Activated B cell treated with CpG ODN at 0.5 μM for 24 hours (primary cell): Measurements from ENCODE around the gene HNRNPU. TPM values are rescaled to one million over a fixed set of nuclear protein-coding genes. Genes with fewer than 3 reads are reported as not detected.

ENCODE experiments used
- ATAC-seq: fragments of 200-7000 bp; cut with Tn5 transposase; one replicate; pipeline ENCODE4 v1.10.0; 2021; ENCODE audit warnings: low read depth, mild to moderate bottlenecking, moderate library complexity
- CTCF ChIA-PET: fragments of 350-600 bp; sonication (Branson Sonifier 250); formaldehyde crosslinking; loops from one replicate; lab custom pipeline; 2021; ENCODE audit warnings: antibody characterized with exemption; lab: Charles Lee
- POLR2A ChIA-PET: fragments of 350-600 bp; sonication (Branson Sonifier 250); formaldehyde crosslinking; loops from one replicate; lab custom pipeline; 2021; ENCODE audit warnings: antibody characterized with exemption; lab: Charles Lee
- DNase-seq: peaks from one replicate; pipeline ENCODE4 v3.0.0; 2022
- H3K27ac Mint-ChIP-seq: one replicate; pipeline ENCODE4 v1.8.0; 2020; ENCODE audit warnings: mixed read lengths
- H3K27me3 Mint-ChIP-seq: one replicate; pipeline ENCODE4 v1.8.0; 2021; ENCODE audit warnings: mixed read lengths
- H3K36me3 Mint-ChIP-seq: one replicate; pipeline ENCODE4 v1.8.0; 2021; ENCODE audit warnings: low read depth, mixed read lengths
- H3K4me1 Mint-ChIP-seq: one replicate; pipeline ENCODE4 v1.8.0; 2021; ENCODE audit warnings: mixed read lengths
- H3K4me3 Mint-ChIP-seq: one replicate; pipeline ENCODE4 v1.8.0; 2020; ENCODE audit warnings: mild to moderate bottlenecking, mixed read lengths
- H3K9me3 Mint-ChIP-seq: one replicate; pipeline ENCODE4 v1.8.0; 2020; ENCODE audit warnings: mixed read lengths
- CTCF ChIP-seq: fragments of 200-600 bp; IDR thresholded peaks from one replicate; pipeline ENCODE4 v1.8.0; 2022; ENCODE audit warnings: antibody characterized with exemption, mild to moderate bottlenecking
- intact Hi-C: fragments of 100-400 bp; cut with micrococcal nuclease; formaldehyde crosslinking; loops from one replicate; pipeline ENCODE4 v1.15.1; 2024
- total RNA-seq: library from RNA; stranded (reverse); gene quantifications from 2 replicates; pipeline ENCODE4 v1.2.3, GENCODE V29; 2022

Gene HNRNPU
- total RNA-seq, 1 donor from 2014 or later: 424 TPM

- DNase-seq (no peak), ATAC-seq (no peak)
- intact Hi-C loops: no loop called here
- H3K27ac Mint-ChIP-seq: no peak overlapping the region
- no peaks in the 10 kb centered on the region for H3K36me3 Mint-ChIP-seq
- POLR2A ChIA-PET: interaction anchor here (0.6 to 1.3 kb wide), 3 partner anchors 8 to 17 kb away, joined by 3 to 7 read pairs (median 4); no protein-coding TSS in a partner anchor
- CTCF ChIA-PET: no interaction called here
- H3K9me3 Mint-ChIP-seq: no peaks in the 10 kb centered on the region
- TF ChIP-seq CTCF: no peak
- no peak overlapping the region for H3K4me3 Mint-ChIP-seq
- H3K4me1 Mint-ChIP-seq: peaks cover 28% of the 10 kb centered on the region
- no peaks in the 10 kb centered on the region for H3K27me3 Mint-ChIP-seq
Observed at GRCh38 chr1:244817415-244817894, 46.9 kb downstream of the HNRNPU start.

GRCh38 chr1:244815600-244816099, 48.7 kb downstream of the HNRNPU start:
- H3K27ac Mint-ChIP-seq: peak overlapping the region; percentile 84
- no peaks in the 10 kb centered on the region for H3K36me3 Mint-ChIP-seq
- no peaks in the 10 kb centered on the region for H3K27me3 Mint-ChIP-seq
- no peaks in the 10 kb centered on the region for H3K9me3 Mint-ChIP-seq
- POLR2A ChIA-PET: interaction anchor here (0.7 to 5.4 kb wide), 11 partner anchors 14 to 155 kb away, joined by 3 to 71 read pairs (median 7); partner anchors contain the start of genes COX20 and HNRNPU
- no peak for DNase-seq
- TF ChIP-seq CTCF: no peak
- peak overlapping the region; percentile 82 for H3K4me3 Mint-ChIP-seq
- CTCF ChIA-PET: interaction anchor here (1.3 to 2.0 kb wide), 2 partner anchors 14 to 227 kb away, joined by 4 to 11 read pairs; no protein-coding TSS in a partner anchor
- peak; percentile 56 for ATAC-seq
- peaks cover 28% of the 10 kb centered on the region for H3K4me1 Mint-ChIP-seq
- intact Hi-C loops: loop anchor here (1.0 kb wide), 5 partner anchors 14 to 227 kb away; partner anchors contain the start of gene HNRNPU

- no peak for ATAC-seq
Observed at GRCh38 chr1:244813327-244813726, 51.0 kb downstream of the HNRNPU start.

DNA sequence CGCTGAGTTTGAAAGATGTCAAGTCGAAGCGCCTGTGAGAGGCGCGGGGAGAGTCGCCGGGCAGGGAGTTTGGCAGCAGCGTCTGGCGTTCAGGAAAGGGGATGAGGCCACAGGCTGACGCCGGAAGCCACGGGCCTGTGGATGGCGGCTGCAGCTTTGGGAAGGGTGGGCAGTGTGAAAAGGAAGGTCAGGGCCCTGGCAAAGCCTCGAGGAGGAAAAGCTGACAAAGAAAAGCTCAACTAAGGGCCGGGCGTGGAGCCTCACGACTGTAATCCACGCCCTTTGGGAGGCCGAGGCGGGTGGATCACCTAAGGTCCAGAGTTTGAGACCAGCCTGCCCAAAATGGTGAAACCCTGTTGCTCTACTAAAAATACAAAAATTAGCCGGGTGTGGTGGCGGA, 54.1 kb downstream of the HNRNPU start:
- ATAC-seq: no peak
- no peaks in the 10 kb centered on the region for H3K36me3 Mint-ChIP-seq
- peaks cover 11% of the 10 kb centered on the region for H3K4me1 Mint-ChIP-seq
- DNase-seq: no peak
- H3K4me3 Mint-ChIP-seq: no peak overlapping the region
- H3K27ac Mint-ChIP-seq: no peak overlapping the region
- CTCF ChIA-PET: no interaction called here
- H3K9me3 Mint-ChIP-seq: no peaks in the 10 kb centered on the region
- intact Hi-C loops: no loop called here
- POLR2A ChIA-PET: no interaction called here
- no peak for TF ChIP-seq CTCF
- H3K27me3 Mint-ChIP-seq: no peaks in the 10 kb centered on the region

More at GRCh38 chr1:244813327-244813726, 51.0 kb downstream of the HNRNPU start:
- no peaks in the 10 kb centered on the region for H3K27me3 Mint-ChIP-seq
- H3K4me3 Mint-ChIP-seq: no peak overlapping the region
- POLR2A ChIA-PET: interaction anchor here (0.6 to 5.4 kb wide), 5 partner anchors 10 to 127 kb away, joined by 3 to 71 read pairs (median 5); partner anchors contain the start of gene COX20
- CTCF ChIA-PET: interaction anchor here (1.2 to 1.7 kb wide), 2 partner anchors 12 to 230 kb away, joined by 4 to 8 read pairs; no protein-coding TSS in a partner anchor
- intact Hi-C loops: no loop called here
- peak overlapping the region; percentile 14 for H3K27ac Mint-ChIP-seq
- H3K36me3 Mint-ChIP-seq: no peaks in the 10 kb centered on the region
- no peak for DNase-seq
- peaks cover 28% of the 10 kb centered on the region for H3K4me1 Mint-ChIP-seq
- no peak for TF ChIP-seq CTCF
- no peaks in the 10 kb centered on the region for H3K9me3 Mint-ChIP-seq

- CTCF ChIA-PET: interaction anchor here (1.5 kb wide), 1 partner anchor 235 kb away, joined by 5 read pairs; no protein-coding TSS in a partner anchor
- no peak for TF ChIP-seq CTCF
- Mint-ChIP-seq H3K9me3 (no peaks in the 10 kb centered on the region), H3K36me3 (no peaks in the 10 kb centered on the region), H3K27ac (no peak overlapping the region), H3K4me1 (no peaks in the 10 kb centered on the region), H3K4me3 (no peak overlapping the region), H3K27me3 (no peaks in the 10 kb centered on the region)
- POLR2A ChIA-PET: no interaction called here
- DNase-seq: no peak
- ATAC-seq: no peak
- intact Hi-C loops: no loop called here
Observed at GRCh38 chr1:244807138-244807537, 57.2 kb downstream of the HNRNPU start.
